MG63 (cell line): Measurements from ENCODE around the gene GRK2. TPM values are rescaled to one million over a fixed set of nuclear protein-coding genes. Genes with fewer than 3 reads are reported as not detected.

ENCODE experiments used
- DNase-seq: peaks from one replicate; pipeline ENCODE4 v3.0.0-alpha.2; 2020
- H3K27me3 ChIP-seq: fragments of 250-450 bp; sonication (Bioruptor Pico); 2 replicates; pipeline ENCODE4 v1.5.1; 2020; ENCODE audit warnings: mild to moderate bottlenecking, moderate library complexity
- H3K36me3 ChIP-seq: fragments of 250-450 bp; sonication (Bioruptor Pico); 2 replicates; pipeline ENCODE4 v1.5.1; 2020; ENCODE audit warnings: mild to moderate bottlenecking, moderate library complexity
- H3K4me3 ChIP-seq: fragments of 250-450 bp; sonication (Bioruptor Pico); 2 replicates; pipeline ENCODE4 v1.5.1; 2020; ENCODE audit warnings: mild to moderate bottlenecking, moderate library complexity
- H3K9me3 ChIP-seq: fragments of 250-450 bp; sonication (Bioruptor Pico); 2 replicates; pipeline ENCODE4 v1.5.1; 2020; ENCODE audit warnings: mild to moderate bottlenecking, moderate library complexity
- total RNA-seq: library from RNA; depleted of rRNA; stranded (reverse); fragments of >200 nt; shearing (Covaris generic); gene quantifications from 2 replicates; pipeline ENCODE4 v1.2.3, GENCODE V29; 2014; ENCODE audit warnings: low replicate concordance

GRK2 gene
- total RNA-seq, 1 experiment from 2014 or later = 31.8 TPM

DNA sequence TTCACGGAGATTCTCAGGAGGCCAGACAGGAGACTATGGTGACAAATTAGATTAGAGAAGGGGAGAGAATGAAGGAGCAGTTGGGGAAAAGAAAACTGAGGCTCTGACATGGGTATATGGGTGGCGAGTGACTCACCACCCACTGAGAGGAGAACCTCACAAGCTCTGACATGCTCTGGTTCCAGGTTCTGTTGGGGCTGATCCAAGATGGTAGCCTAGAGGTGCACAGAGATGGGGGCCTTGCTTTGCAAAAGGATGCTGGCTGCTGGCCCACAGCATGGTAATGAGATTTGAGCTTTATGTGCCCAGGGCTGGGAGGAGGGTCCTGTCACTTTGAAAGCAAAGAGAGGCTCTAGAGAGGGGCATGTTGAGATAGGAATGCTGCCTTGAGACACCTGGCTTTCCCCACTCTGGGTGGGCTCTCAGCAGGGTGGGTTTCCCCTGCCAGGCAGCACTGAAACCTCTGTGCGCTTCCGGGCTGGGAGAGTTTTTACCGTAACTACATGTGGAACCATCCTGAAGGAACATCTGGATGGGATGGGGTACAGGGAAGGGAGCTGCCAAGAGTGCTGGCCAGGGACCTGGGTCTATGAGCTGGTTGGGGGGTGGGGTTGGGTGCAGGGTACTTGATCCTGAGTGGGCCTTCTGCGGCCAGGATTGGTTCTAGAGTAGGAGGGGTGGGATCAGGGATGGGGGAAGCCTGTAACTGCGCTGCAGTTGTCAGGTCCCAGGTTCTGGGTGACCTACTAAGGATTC, 1.2 kb upstream of the GRK2 start:
- no peaks in the 10 kb centered on the region for H3K9me3 ChIP-seq
- H3K27me3 ChIP-seq = no peaks in the 10 kb centered on the region
- no peak for DNase-seq
- H3K4me3 ChIP-seq = no peak overlapping the region
- peaks cover 11% of the 10 kb centered on the region for H3K36me3 ChIP-seq

- DNase-seq = peak; percentile 70
- H3K27me3 ChIP-seq = no peaks in the 10 kb centered on the region
- no peaks in the 10 kb centered on the region for H3K9me3 ChIP-seq
- peaks cover 11% of the 10 kb centered on the region for H3K36me3 ChIP-seq
- H3K4me3 ChIP-seq = peak overlapping the region; percentile 31
Observed at GRCh38 chr11:67265633-67266448, 432 bp upstream of the GRK2 start.

- no peaks in the 10 kb centered on the region for H3K9me3 ChIP-seq
- H3K36me3 ChIP-seq = peaks cover 11% of the 10 kb centered on the region
- H3K4me3 ChIP-seq = peak overlapping the region; percentile 70
- DNase-seq = no peak
- no peaks in the 10 kb centered on the region for H3K27me3 ChIP-seq
Observed at GRCh38 chr11:67267188-67268080, 1.2 kb downstream of the GRK2 start.

DNA sequence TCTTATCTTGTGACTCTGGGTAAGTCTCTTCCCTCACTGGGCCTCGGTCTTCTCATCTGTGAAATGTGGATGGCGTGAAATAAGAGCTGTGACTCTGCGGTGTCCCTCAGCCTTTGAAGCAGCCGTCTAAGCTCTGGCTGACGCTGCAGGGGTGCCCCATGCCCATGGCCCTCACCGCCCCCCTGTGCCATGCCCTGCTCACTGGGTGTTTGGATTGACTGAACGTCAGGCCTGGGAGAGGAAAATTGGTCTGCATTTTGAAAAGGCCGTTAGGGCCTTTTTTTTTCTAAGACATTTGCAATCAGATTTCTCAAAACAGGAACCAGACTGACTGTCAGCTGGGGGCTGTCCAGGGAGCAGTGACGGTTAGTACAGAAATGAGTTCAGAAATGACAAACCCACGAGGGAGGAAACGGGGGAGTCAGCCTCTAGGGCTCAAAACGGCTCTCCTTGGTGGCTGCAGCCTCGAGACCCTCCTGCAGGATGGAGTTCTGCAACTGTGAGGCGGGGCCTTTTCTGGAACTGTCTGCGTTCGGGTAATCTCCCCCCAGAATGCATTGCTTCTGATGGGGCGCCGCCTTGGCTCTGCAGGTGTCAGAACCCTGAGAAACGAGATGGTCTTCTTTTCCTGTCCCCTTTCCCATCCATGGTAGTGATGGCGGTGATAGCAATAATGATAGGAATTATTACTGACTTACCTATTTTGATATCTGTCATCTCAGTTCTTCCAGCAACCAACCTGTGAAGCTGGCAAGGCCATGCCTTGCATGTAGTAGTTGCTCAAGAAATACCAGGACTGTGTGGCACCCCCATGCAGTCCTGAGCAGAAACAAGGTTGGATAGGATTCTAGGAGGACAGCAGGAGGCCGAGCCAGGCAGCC, 2.0 kb downstream of the GRK2 start:
- H3K4me3 ChIP-seq = no peak overlapping the region
- no peak for DNase-seq
- H3K9me3 ChIP-seq = no peaks in the 10 kb centered on the region
- H3K27me3 ChIP-seq = no peaks in the 10 kb centered on the region
- peaks cover 11% of the 10 kb centered on the region for H3K36me3 ChIP-seq

GRCh38 chr11:67268962-67269268, 2.6 kb downstream of the GRK2 start:
- Histone ChIP-seq H3K36me3 (peaks cover 11% of the 10 kb centered on the region), H3K27me3 (no peaks in the 10 kb centered on the region), H3K9me3 (no peaks in the 10 kb centered on the region), H3K4me3 (no peak overlapping the region)
- DNase-seq = no peak

DNA sequence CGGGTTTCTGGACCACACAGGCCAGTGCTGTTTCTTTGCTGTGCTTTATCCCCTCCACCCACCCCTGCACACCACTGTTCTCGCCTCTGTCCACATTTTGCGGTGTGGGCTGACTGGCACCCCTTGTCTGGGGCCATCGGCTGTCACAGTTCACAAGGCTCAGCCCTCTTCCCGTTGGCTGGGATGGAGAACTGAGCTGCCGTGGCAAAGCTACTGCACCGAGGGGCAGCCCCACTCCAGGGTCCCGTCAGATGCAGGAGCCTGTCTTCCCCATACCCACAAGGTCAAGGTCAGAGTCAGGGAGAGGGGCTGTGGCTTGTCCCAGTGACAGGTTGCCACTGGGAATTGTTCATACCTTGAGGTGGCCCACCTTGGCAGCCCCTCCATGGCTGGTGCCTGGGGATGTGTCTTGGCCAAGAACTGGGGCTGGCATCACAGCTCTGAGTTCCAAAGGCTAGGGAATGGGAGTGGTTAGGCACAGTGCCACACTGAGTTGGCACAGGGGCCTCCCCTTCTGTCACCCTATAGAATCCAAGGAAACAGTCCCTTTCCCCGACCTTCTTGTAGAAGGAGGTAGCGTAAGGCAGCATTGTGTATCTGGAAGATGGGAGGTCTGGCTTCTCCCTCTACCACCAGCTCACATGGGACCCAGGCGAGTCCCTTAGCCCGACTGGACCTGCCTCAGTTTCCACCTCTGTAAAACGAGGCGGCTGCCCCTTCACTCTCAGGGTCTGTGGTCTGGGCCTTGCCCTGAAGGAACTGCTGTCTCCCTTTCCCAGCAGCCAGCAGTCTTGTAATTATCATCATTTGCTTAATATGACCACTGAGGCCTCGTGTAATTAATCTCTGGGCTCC, 3.4 kb downstream of the GRK2 start:
- no peak for DNase-seq
- H3K36me3 ChIP-seq = peaks cover 12% of the 10 kb centered on the region
- no peaks in the 10 kb centered on the region for H3K27me3 ChIP-seq
- H3K9me3 ChIP-seq = no peaks in the 10 kb centered on the region
- H3K4me3 ChIP-seq = no peak overlapping the region

DNA sequence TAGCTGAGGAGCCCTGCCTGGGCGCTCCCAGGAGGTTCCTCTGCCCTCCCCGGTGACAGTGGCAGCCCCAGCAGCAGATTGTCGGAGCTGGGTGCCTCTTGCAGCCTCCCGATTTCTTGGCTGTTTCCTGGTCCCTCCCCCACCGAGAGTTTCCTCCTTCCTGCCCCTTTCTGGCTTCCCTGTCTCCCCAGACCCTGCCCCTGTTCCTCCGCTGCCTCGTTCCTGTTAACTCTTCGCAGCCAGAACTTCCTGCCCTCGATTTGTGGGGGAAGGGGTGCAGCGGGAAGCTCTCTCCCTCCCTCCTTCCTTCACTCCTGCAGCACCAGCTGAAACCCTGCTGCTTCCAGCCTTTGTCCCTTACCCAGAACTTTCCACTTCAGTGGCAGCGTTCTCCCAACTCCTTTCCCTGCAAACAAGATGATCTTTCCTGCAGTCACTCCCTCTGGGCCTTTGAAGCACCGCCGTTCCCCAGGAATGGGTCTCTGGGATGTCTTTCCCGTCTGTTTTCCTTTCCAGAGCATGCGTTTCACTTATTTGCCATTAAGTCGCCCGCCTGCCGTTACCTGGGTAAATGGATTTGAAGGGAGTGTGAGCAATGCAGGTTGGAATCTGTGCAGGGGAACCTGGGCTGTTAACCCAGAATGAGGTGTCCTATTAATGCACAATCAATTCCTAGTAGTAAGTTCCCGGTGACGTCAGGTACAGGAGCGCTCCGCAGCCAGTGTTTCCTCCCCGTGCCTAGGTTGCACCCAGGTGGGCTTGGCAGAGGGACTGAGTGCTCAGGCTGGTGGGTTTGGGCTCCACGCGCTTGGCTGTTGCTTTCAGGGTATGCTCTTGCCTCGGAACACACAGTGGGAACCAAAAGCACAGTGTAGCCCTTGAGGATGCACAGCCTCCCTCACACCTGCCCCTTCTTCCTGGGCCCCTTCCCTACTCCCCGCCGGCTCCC, 4.3 kb downstream of the GRK2 start:
- peaks cover 14% of the 10 kb centered on the region for H3K36me3 ChIP-seq
- H3K9me3 ChIP-seq = no peaks in the 10 kb centered on the region
- no peak overlapping the region for H3K4me3 ChIP-seq
- no peaks in the 10 kb centered on the region for H3K27me3 ChIP-seq
- DNase-seq = no peak

- Histone ChIP-seq H3K9me3 (no peaks in the 10 kb centered on the region), H3K27me3 (no peaks in the 10 kb centered on the region), H3K4me3 (no peak overlapping the region), H3K36me3 (peaks cover 14% of the 10 kb centered on the region)
- no peak for DNase-seq
Observed at GRCh38 chr11:67271205-67271540, 4.9 kb downstream of the GRK2 start.

GRCh38 chr11:67271541-67272284, 5.4 kb downstream of the GRK2 start:
- no peaks in the 10 kb centered on the region for H3K9me3 ChIP-seq
- no peak overlapping the region for H3K4me3 ChIP-seq
- H3K36me3 ChIP-seq = peaks cover 14% of the 10 kb centered on the region
- H3K27me3 ChIP-seq = no peaks in the 10 kb centered on the region
- DNase-seq = no peak

- no peak for DNase-seq
- H3K36me3 ChIP-seq = peaks cover 13% of the 10 kb centered on the region
- no peak overlapping the region for H3K4me3 ChIP-seq
Observed at GRCh38 chr11:67272327-67273259, 6.3 kb downstream of the GRK2 start.

GRCh38 chr11:67273260-67273990, 7.2 kb downstream of the GRK2 start:
- DNase-seq = no peak
- Histone ChIP-seq H3K9me3 (no peaks in the 10 kb centered on the region), H3K27me3 (no peaks in the 10 kb centered on the region), H3K4me3 (no peak overlapping the region), H3K36me3 (peaks cover 9% of the 10 kb centered on the region)

More at GRCh38 chr11:67272327-67273259, 6.3 kb downstream of the GRK2 start:
- Histone ChIP-seq H3K27me3 (no peaks in the 10 kb centered on the region), H3K9me3 (no peaks in the 10 kb centered on the region)

DNA sequence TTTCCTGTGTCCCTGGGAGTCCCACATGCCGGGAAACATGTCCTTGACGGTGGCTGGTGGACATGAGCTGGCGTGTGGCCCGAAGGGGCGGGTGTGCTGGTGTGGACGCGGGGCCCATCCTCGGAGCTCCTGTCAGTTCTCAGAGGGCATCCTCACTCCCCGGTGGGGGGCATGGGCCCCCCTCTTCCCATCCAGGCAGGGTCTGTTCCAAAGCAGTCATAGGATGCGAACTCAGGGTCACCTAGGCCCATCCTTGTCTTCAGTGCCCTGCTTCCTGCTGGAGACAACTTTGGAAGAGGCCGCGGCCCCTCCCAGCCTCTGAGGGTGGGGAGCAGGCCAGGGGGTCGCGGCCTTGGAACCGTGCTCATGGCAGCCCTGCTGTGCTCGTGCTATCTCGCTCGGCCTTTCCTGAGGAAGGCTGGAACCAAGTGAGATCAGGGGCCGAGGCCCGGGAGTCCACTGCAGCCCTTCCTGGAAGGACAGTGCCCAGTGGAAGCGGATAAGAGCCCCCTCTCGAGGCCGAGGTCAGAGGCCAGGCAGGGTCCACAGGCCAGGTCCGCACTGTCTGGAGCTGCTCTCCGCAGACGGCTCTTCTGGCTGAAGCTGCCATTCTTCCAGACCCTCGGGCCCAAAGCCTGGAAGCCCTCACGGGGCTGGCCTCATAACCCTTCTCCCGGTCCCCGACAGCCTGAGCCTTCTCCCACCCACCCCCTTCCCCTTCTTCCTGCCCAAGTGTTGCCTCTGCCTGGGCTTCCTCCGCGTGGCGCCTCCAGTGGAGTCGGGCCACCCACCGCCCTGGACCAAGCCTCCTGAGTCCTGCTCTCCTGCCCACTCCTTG, 8.7 kb downstream of the GRK2 start:
- H3K9me3 ChIP-seq = no peaks in the 10 kb centered on the region
- H3K36me3 ChIP-seq = peaks cover 19% of the 10 kb centered on the region
- H3K4me3 ChIP-seq = no peak overlapping the region
- no peak for DNase-seq
- H3K27me3 ChIP-seq = no peaks in the 10 kb centered on the region
